Stimulated activated CD4-positive, alpha-beta T cell treated with anti-CD3 and anti-CD28 coated beads, Interleukin-12 subunit alpha, Interleukin-12 subunit beta, amount 100 ng/mL, for 4 hours (primary cell): ENCODE data around the gene VAV1.
"Not testable (repeated sequence)": the region's sequence is repeated elsewhere in the genome, so short reads cannot be mapped to it uniquely, and the experiment has no call there.

Experiments
- DNase-seq: peaks from one replicate; pipeline ENCODE4 v3.0.0-alpha.2; 2020

VAV1 gene

GRCh38 chr19:6737873-6738786 lies 34.4 kb upstream of the VAV1 start:
- DNase-seq, result peak; percentile 72

- DNase-seq, result peak; percentile 25
Measured at GRCh38 chr19:6738787-6739389, 33.6 kb upstream of the VAV1 start.

- peak; percentile 81 for DNase-seq
Measured at GRCh38 chr19:6739390-6739882, 33.1 kb upstream of the VAV1 start, which contains the start of gene TRIP10. Gene TRIP10 (plus strand): TSS chr19:6739680. CDS start chr19:6739762, 82 bp downstream.

- peak; percentile 15 for DNase-seq
Measured at GRCh38 chr19:6739883-6740588, 32.5 kb upstream of the VAV1 start.

GRCh38 chr19:6740589-6741343 lies 31.7 kb upstream of the VAV1 start:
- no peak for DNase-seq

GRCh38 chr19:6743066-6743465 lies 29.4 kb upstream of the VAV1 start:
- DNase-seq, result no peak

GRCh38 chr19:6743714-6744380 lies 28.7 kb upstream of the VAV1 start:
- DNase-seq, result no peak

GRCh38 chr19:6744381-6745301 lies 27.9 kb upstream of the VAV1 start:
- DNase-seq, result no peak

- no peak for DNase-seq
Measured at GRCh38 chr19:6745965-6746364, 26.5 kb upstream of the VAV1 start.

GRCh38 chr19:6748543-6748942 lies 24.0 kb upstream of the VAV1 start:
- not testable (repeated sequence) for DNase-seq

- no peak for DNase-seq
Measured at GRCh38 chr19:6750062-6750461, 22.4 kb upstream of the VAV1 start.

GRCh38 chr19:6751189-6751588 lies 21.3 kb upstream of the VAV1 start:
- DNase-seq, result no peak

- no peak for DNase-seq
Measured at GRCh38 chr19:6752256-6753177, 20.0 kb upstream of the VAV1 start.

GRCh38 chr19:6753178-6754031 lies 19.1 kb upstream of the VAV1 start:
- peak; percentile 80 for DNase-seq

- no peak for DNase-seq
Measured at GRCh38 chr19:6754136-6754535, 18.4 kb upstream of the VAV1 start.

GRCh38 chr19:6754653-6755463 lies 17.6 kb upstream of the VAV1 start:
- no peak for DNase-seq

- DNase-seq, result no peak
Measured at GRCh38 chr19:6760606-6761005, 11.9 kb upstream of the VAV1 start.
